ENCODE results near the gene ENDOD1. TPM values are rescaled to one million over a fixed set of nuclear protein-coding genes. Genes with fewer than 3 reads are reported as not detected.

The ENDOD1 gene
- total and polyA plus RNA-seq, 9 donors = 18.9 to 60.8 (median 34.3) TPM

- 93 to 100% (median 98%) methylated on average over 1 of the region's 1 CpG for WGBS, 3 donors
- Histone ChIP-seq H3K4me1 (ENCODE audit: insufficient read depth) (peaks cover 1% of the 10 kb centered on the region), H3K4me3 (no peak overlapping the region), H3K27ac (no peak overlapping the region), H3K27me3 (no peaks in the 10 kb centered on the region), H3K36me3 (no peaks in the 10 kb centered on the region), H3K9me3 (no peaks in the 10 kb centered on the region)
- TF ChIP-seq EP300 (IDR thresholded peaks at IDR 0.05) (no peak), CTCF (IDR thresholded peaks at IDR 0.05) (no peak), POLR2A (IDR thresholded peaks at IDR 0.05) (no peak)
- no peak for DNase-seq
- intact Hi-C loops (cut with DNase I) = loop anchor here in 3 of 4 donors (5.0 to 10.0 kb wide), 3 partner anchors 79 to 642 kb away; no protein-coding TSS in a partner anchor
These were observed 24.3 kb upstream of the ENDOD1 start for GRCh38 chr11:95065336-95065735.

DNA sequence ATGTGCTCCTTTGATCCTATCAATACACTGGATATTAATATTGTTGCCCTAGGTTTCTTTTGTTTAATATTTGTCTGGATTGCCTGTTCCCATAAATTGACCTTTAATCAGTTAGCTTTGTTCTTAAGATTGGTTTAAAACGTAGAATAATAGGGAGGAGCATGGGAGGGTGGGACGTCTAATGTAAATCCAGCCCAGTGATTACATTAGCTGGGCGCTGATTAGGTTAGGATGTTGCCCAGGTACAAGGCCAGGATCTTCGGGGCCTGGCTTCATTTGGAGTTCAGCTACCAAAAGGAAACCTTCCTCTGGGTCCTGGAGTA is 23.0 kb upstream of the ENDOD1 start, which contains the start of gene SRSF8:
TSS of gene SRSF8 (plus strand) at position 204 of the 323 bp plus-strand sequence. CDS start 308 bp downstream, outside the sequence.
- Histone ChIP-seq H3K4me3 (peak within 1 kb of the TSS; percentile 71), H3K9me3 (no peaks in the 10 kb centered on the region), H3K27ac (peak within 1 kb of the TSS; percentile 98 to 99), H3K36me3 (no peaks in the 10 kb centered on the region), H3K27me3 (no peaks in the 10 kb centered on the region), H3K4me1 (ENCODE audit: insufficient read depth) (peaks cover 1% of the 10 kb centered on the region)
- 0 to 1% (median 0%) methylated on average over 4 of the region's 4 CpGs for WGBS, 3 donors
- intact Hi-C loops (cut with DNase I) = loop anchor here in 3 of 4 donors (1.0 to 10.0 kb wide), 4 partner anchors 78 to 641 kb away; no protein-coding TSS in a partner anchor
- no peak for DNase-seq
- TF ChIP-seq EP300 (IDR thresholded peaks at IDR 0.05) = no peak
- no peak for TF ChIP-seq POLR2A (IDR thresholded peaks at IDR 0.05)
- TF ChIP-seq CTCF (IDR thresholded peaks at IDR 0.05) = no peak

- Histone ChIP-seq H3K27ac (peak overlapping the region; percentile 98 to 99), H3K36me3 (no peaks in the 10 kb centered on the region), H3K9me3 (no peaks in the 10 kb centered on the region), H3K4me1 (ENCODE audit: insufficient read depth) (peaks cover 1% of the 10 kb centered on the region), H3K4me3 (peak overlapping the region; percentile 71), H3K27me3 (no peaks in the 10 kb centered on the region)
- no peak for TF ChIP-seq EP300 (IDR thresholded peaks at IDR 0.05)
- peak; percentile 67 to 83 (median 73) for TF ChIP-seq CTCF (IDR thresholded peaks at IDR 0.05)
- TF ChIP-seq POLR2A (IDR thresholded peaks at IDR 0.05) = peak; percentile 44
- intact Hi-C loops (cut with DNase I) = loop anchor here in 3 of 4 donors (1.0 to 10.0 kb wide), 4 partner anchors 78 to 640 kb away; no protein-coding TSS in a partner anchor
- WGBS, 3 donors = 0 to 1% (median 1%) methylated on average over 35 to 98 of the region's 98 CpGs
- peak; percentile 85 to 93 (median 88) for DNase-seq
These were observed 22.4 kb upstream of the ENDOD1 start for GRCh38 chr11:95067039-95067840.

- H3K4me3 ChIP-seq = peak overlapping the region; percentile 71
- peaks cover 2% of the 10 kb centered on the region for H3K4me1 ChIP-seq (ENCODE audit: insufficient read depth)
- DNase-seq = peak in 1 of 5 donors; percentile 69
- H3K9me3 ChIP-seq = no peaks in the 10 kb centered on the region
- no peaks in the 10 kb centered on the region for H3K27me3 ChIP-seq
- intact Hi-C loops (cut with DNase I) = loop anchor here (1.0 to 10.0 kb wide), 5 partner anchors 77 to 639 kb away; no protein-coding TSS in a partner anchor
- H3K27ac ChIP-seq = peak overlapping the region; percentile 98 to 99
- 0 to 1% (median 0%) methylated on average over 16 of the region's 16 CpGs for WGBS, 3 donors
- TF ChIP-seq EP300 (IDR thresholded peaks at IDR 0.05) (no peak), POLR2A (IDR thresholded peaks at IDR 0.05) (no peak), CTCF (IDR thresholded peaks at IDR 0.05) (no peak)
- no peaks in the 10 kb centered on the region for H3K36me3 ChIP-seq
These were observed 21.8 kb upstream of the ENDOD1 start for GRCh38 chr11:95067841-95068219.
